OCI-M2 (cell line): Measurements from ENCODE around the gene THRA.

Source experiments
- DNase-seq: peaks from one replicate; lab custom pipeline; 2025; ENCODE audit not compliant: unreplicated experiment; lab: John Stamatoyannopoulos, UW

Gene THRA

DNA sequence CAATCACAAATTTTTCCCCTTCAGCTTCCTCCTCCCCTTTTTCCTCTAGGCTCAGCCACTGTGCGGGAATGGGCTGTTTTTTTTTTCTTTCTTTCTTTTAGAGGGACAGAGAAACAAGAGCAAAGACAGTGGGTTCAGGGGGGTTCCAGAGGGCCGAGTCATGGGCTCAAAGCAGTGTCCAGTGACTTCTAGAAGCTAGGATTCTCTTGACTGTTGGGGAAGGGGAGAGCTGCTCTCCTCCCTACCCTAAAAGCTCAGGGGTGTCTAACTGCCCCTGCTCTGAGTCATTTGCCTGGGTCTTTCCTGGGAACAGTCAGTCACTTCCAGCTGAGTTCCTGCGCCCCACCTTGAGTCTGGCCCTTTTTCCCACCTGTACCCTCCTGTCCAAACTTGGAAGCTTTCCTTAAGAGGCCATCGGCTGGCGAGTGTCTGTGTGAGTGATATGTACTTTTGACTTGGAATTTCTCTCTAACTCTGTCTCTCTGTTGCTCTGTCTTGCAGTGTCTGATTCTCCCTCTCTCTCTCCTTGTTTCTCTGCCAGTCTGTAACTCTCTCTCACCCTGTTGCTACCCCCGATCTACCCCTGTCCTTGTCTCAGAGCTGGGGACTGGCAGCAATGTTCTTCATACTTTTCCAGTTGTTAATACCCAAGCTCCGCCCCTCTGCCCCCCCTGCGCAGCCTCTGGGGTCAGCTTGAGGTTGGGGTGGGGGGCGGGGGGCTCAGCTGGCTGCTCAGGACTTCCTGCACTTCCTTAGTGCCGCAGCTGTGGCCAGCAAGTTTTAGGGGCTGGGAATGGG lies 2.4 kb downstream of the THRA start:
- no peak for DNase-seq

DNA sequence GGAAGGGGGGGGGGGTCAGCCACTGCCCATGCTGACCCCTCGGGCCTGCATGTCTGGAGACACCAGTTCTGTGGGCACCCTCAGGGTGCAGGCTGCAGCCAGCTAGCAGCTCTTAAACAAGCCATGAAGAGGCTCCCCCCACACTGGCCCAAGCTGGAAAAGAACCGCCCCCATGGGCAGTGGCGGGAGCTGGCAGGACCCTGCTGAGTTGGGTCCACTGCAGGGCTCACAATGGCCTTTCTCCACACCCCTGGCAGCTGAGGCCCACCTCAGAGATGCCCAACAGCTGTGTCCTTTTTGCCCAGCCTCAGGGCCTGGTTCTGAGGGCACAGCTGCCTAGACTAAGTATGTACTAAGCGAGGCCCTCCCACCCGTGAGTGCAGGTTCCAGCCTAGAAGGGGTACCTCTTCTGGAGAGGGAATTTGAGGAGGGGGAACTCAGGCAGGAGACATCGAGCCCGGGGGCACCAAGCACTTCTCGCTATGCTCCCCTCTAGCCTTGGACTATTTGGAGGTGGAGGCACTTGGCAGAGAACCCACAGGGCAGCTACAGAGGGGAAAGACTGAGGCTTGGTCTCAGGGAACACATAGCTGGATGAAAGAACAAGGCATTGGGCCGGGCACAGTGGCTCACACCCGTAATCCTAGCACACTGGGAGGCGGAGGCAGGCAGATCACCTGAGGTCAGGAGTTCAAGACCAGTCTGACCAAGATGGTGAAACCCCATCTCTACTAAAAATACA lies 3.2 kb downstream of the THRA start:
- DNase-seq = no peak

DNA sequence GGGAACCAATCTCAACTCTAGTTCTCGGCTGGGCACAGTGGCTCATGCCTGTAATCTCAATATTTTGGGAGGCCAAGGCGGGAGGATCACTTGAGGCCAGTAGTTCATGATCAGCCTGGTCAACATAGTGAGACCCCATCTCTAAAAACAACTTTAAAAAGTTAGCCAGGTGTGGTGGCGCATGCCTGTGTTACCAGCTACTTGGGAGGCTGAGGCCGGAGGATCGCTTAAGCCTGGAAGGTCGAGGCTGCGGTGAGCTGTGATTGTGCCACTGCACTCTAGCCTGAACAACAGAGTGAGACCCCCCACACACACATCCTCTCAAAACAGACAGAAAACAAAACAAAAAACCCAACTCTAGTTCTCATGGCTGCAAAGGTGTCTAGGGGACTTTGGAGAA lies 4.9 kb downstream of the THRA start:
- DNase-seq = no peak

DNA sequence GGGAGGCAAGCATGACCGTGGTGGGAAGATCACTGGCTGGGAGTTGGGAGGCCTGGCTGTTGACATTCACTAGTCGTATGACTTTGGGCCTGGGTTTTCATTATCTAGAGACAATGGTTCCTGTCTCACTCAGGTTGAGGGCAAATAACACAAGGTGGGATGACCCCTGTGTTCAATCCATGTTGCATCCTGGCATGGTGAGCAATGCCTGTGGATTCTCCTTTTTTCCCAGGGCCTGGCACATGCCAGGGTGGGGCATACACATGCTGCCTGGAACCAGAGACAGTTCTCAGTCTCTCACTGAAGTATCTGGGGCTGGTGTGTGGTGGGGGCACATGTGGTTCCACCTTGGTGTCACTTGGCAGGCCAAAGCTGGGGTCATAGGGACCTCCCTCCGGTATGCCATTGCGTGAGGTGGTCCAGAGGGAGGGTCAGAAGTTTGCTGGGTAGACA lies 5.4 kb downstream of the THRA start:
- DNase-seq = no peak

DNA sequence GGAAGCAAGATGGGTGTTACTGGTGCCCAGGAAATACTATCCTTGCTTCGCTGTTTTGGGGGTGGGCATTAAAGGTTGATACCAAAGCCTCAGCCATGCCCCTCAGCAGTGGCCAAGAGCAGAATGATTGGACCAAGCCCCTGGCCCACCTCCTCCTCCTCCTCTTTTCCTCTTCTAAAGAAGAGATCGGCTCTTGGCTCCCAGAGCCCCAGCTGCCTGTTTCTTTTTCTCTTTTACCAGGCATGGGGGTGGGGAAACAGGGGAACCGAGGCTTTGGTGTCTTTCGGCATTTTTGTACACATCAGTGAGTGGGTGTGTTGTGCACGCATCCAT lies 5.8 kb downstream of the THRA start:
- no peak for DNase-seq

DNA sequence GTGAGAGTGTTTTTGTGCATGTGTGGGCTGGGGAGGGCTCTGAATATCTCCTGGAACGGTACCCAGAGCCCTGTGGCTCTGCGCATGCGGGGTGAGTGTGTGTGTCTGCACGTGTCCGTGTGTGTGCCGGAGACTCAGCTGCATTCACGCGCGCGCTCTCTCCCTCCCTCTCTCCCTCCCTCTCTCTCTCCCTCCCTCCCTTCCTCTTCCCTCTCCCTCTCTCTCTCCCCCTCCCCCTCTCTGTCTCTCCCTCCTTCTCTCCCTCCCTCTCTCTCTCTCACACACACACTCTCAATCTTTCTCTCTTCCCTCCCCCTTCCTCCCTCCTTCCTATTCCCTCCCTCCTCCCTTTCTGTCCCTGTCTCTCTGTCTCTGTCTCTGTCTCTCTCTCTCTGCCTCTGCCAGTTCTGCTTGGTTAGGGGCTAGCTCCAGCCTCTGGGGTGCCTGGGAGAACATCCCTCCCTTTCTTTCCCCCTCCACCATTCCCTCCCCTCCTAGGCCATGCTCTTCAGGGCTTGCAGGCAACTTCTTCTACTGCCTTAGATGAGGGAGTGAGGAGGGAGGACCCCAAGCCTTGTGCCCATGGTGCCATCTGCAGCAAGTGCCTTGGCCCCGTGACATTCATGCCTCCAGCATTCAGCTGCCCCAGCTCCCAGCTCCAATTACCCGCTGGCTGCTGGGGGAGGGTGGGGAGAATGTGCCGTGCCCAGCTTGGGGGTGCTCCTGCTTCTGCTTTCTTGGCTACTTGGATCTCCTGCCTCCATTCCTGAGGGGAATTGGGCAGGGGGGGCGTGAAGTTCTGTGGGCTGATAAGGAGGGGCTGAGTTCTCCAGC lies 6.4 kb downstream of the THRA start:
- DNase-seq = no peak

DNA sequence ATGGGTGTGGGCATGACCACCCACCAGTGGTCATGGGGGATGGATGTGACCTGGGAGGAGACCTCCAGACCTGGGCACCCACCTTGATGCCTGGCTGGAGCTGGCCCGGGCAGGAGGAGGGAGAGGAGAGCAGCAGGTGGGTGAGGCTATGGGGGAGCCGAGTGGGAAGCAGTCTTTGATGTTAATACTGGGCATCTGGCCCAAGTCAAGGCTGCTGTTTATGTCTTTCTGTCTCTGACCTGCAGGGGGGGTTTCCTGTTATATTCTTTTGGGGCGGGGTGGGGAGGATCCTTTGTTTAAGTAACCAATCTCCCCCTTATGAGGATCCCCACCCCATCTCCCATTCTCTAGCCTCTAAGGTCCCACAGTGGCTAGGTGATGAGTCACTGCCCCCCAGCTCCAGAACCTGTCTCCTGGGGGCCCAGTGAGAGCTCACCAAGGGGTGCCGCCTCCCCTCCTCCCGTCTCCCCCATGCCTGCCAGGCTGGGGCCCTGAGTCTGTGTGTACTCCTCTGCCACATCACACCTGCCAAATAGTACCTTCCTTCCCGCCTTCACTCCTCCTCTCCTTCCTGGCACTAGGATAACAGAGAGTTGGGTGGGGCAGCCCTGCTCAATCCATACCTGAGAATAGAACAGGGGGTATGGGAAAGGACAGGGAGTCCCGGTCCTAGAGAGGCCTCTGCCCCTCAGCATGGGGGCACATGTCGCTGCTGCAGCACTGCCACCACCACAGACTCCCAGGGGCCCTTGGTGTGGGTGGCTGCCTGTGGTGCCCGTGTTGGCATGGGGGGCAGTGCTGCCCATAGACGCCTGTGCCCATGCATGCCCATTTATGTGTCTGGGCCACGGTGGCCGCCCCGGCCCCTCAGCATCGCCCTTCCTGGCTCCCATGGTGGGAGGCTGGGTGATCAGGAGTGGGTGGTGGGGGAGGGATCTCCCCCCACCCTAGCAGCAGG lies 7.3 kb downstream of the THRA start:
- no peak for DNase-seq

DNA sequence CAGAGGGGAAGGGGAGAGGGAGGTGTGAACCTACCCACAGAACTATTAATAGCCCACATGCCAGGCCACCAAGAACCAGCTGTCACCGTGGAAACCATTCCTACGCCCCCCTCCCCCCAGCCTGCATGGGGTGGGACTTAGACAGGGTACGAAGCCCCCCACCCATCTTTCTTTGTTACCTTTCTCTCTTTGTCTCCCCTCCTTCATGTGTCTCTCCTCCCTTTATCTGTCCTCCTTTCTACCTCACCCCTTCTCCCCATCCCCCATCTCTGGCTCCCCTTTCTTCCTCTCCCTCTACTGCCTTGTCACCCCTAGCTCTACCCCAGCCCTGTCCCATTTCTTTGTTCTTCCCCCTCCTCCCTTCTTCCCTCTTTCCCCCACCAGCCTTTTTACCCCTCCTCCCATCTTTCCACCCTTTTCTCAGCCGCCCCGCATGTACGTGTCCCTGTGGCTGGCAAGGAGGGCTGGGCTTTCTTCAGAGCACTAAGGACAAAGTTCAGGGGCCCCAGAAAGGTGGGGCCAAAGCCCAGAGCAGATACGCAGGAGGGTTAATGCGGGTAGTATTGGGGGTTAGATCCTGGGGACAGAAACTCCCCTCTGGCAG lies 8.0 kb downstream of the THRA start:
- no peak for DNase-seq

DNA sequence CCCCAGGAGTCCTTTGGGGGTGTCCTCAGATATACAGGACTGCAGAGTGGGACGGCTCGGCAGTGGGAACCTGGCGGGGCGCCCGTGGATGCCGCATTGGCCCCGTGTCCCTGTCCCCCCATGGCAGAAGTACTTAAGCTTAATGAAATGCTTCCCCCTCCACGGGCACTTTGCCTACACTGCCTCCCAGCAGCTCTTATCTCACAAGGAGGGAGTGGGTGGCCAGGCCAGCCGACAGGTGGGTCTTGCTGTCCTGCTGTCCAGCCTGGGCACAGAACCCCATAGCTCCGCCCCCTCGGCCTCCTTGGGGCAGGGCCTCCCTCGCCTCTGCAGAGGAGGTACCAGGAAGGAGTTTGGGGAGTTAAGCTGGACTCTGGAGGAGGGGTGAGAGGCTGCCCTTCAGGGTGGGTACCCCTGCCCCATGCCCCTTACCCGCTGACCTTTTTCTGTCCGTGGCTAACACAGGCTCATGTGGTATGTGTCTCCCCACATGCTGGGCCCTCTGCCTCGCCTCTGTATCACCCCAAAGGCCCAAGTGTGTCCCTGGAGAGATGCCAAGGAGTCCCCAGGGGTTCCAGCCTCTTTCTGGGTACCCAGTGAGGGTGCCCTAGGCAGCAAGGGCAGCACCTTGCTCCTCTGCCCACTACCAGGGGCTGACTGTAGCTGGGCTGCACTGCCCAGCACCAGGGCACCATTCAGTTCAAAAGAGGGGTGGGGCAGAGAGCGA lies 8.7 kb downstream of the THRA start:
- no peak for DNase-seq

DNA sequence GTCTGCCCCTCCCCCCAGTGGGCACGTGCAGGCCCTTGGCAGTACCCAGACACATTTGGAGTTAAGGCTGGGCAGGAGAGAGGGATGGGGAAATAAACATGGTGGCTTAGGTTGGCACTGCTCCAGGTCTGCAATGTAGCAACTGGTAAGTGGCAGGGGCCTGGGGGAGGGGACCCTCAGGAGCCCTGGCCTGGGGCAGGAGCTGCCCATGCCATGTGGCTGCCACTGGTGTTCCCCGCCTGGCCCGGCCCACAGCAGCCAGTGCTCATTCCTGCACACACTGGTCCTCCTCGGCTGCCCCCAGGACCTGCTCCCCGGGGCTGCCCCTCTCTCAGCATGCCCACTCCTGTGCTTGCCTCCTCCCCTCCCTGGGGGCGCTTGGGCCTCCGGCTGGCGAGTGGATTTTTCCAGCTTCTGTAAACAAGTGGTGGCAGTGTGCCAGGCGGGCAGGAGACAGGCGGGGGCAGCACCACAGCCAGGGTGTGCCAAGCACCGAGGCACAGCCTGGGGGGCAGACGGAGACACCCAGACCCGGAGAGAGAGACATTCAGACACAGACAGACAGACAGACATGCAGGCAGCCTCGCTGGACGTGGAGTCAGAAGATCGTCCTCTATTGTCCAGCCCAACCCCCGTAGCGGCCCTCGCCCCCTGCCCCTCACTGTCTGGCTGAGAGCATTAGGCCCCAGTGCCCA lies 9.4 kb downstream of the THRA start:
- DNase-seq = no peak

DNA sequence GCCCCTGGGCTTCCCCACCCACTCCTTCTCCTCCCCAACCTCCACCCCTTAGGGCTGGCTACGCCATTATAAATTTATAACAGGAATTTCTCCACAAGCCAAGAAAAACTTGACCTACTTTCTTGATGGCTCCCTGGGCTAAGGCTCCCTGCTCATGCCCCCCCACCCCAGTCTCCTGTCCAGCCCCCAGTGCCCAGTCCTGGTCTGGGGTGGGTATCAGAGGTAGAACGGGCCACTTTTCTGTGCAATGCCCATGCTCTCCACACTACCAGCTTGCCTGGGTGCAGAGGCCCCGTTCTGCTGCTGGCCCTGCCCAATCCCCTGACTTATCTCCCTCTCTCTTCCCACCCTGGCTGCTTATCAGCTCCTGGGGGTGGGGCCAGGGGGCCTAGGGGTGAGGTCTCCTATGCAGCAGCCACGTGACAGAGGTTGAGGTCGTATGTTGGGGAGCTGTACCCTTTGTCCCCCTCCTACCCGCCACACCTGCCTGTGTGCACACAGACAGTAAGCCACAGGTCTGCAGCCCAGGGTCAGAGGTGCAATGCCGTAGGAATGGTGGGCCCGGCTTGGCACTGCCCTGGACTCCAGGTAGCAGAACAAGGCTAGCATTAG lies 10.1 kb downstream of the THRA start:
- DNase-seq = no peak

DNA sequence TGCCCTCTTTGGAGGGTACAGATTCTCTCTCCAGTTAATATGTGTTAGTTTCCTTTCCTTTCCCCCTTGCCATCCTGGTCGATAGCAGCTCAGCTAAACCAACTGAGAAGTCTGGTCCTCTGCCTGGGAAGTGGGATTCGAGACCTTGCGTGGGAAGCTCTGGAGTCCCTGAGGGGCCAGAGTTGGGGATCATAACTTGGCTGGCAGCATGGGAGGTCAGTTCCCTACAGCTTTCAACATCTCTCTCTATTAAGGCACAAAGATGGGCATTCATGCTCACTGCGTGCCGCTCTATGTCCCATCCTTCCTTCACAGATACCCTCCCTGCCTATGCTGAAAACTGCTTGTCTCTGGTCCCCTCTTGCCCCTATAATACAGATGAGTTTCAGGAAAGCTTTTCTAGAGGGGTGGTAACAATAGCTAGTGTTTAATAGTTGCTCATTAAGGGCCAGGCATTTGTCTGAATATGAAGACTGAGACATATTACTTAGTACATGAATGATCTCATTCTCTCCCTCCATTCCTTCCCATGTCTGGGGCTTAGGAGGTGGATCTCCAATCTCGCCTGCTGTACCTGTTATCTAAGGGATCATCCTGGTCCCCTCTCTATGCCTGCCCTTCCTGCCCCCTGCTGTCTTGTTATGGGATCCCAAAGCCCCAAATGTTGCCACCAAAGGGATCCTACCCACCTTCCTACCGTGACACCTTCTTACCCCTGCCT lies 10.8 kb downstream of the THRA start:
- no peak for DNase-seq

DNA sequence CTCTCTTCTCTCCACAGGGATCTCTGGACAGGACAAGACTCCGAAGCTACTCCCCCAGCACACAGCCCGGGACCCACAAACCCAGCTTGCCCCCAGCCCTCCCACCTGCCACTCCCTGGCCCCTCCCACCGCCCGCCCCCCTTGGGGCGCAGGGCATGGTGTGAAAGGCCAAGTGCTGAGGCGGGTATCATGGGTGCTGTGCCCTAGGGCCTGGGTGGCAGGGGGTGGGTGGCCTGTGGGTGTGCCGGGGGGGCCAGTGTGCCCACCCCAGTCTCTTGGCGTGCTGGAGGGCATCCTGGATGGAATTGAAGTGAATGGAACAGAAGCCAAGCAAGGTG lies 11.4 kb downstream of the THRA start:
- DNase-seq = no peak

DNA sequence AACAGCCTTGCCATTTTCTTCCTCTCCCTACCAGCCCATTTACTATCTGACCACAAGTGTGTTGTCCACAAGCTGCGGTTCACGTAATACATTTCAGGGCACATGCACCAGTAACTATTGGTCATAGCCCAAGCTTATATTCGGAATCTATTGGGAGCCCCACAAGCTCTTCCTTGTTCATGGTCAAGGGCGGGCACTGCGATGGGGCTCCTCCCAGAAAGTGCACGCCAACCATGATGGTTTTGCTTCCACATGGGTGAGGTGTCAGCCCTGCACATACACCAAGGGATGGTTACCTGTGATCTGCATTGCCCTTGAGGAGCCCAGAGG lies 12.1 kb downstream of the THRA start:
- DNase-seq = no peak

DNA sequence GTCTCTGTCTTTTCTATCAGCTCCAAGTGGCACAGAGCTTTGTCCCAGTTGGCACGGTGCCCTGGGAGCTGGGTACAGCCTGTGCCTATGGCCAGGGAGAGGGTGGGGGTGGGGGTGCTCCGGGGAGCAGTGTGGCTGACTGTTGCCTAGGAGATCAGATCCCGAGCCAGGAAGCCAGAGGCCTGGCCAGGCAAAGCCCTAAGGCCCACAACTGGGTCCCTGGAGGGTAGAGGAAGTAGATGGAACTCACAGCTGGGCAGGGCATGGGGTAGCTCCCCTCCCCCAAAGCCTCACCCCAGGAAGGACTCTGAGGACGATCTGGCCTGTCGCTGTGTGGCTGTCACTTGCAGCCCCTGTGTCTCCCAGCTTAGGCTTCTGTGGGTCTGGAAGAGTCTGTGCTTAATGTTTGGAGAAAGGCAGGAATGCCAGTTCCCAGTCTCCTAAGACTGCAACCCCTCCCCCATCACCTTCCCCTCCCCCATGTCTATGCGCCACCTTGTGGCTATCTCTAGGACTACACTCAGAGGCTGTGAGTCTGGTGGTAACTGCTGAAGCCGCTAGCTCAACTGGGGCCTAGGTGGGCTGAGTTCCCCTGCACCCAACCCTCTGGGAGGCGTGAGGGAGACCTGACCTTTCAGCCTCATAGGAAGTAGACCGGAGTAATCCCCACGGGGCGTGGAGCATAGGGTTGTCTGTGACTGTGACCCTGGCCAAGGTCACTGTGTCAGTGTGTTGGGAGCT lies 12.6 kb downstream of the THRA start:
- no peak for DNase-seq

DNA sequence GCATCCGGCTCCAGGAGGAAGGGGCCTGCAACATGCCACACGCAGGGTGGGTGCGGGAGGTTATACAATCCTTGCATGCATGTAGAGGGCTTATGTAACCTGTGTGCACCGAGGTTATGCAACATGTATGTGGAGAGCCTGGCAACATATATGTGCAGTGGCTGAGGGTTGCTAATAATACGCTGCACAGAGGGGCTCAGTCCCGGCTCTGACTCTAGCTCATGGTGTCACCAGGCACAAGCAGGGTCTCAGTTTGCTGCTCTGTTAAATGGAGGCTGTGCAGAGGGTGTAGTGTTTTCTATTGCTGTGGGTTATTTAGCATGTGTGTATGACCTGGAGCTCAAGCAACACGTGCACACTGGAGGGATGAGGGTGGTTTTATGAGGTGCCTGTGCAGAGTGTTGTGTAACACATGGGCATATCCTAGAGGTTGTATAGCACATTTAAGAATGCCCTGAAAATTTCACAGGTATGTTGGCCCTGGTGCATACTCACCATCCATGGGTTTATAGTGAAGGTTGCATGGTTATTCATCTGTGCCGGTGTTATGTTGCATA lies 13.3 kb downstream of the THRA start:
- no peak for DNase-seq

DNA sequence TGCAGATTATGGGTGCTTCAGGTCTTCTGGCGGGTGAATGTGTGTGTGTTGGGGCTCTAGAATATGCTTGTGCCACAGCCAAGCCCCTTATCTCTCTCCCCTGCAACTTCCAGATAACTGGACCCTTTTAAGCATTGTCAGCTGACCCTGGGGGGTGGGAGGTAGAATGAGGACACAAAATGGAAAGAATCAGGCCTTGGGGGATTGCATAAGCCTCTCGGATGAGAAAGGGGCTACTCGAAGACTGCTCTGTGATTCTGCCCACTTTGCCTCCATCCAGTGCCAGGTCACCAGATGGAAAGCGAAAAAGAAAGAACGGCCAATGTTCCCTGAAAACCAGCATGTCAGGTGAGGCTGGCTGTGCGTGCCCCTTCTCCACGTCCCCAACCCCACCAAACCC lies 13.8 kb downstream of the THRA start:
- no peak for DNase-seq
